ENCODE measurements around the gene SUCLA2. TPM values are rescaled to one million over a fixed set of nuclear protein-coding genes. Genes with fewer than 3 reads are reported as not detected.

Gene SUCLA2
- total RNA-seq, 2 experiments from 2014 or later: 48.2 to 50.7 TPM

DNA sequence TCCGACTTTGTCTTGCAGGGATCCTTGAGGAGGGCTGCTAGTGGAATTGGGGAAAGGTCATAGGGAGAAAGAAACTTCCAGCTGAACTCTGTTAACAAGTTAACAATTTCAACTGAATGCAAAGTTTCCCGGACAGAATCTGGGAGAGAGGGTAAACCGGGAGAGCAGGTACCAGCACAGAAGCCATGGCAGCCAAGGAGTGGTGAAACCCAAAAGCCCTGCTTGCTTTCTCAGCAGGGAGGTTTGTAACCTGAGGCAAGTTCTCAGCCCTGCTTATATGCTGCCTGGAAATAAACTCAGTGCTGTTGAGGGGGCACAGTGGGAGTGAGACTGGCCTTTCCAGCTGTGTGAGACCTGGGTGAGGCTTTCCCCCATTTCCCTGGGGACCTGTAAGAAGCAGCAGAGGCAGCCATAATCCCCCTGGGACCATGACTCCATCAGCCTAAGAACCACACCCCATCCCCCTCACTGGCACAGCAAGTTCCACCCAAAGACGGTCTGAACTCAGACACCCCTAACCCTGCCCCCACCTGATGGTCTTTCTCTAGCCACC, 84.0 kb downstream of the SUCLA2 start:
- CTCF ChIA-PET: no interaction called here
- POLR2A ChIA-PET: no interaction called here

DNA sequence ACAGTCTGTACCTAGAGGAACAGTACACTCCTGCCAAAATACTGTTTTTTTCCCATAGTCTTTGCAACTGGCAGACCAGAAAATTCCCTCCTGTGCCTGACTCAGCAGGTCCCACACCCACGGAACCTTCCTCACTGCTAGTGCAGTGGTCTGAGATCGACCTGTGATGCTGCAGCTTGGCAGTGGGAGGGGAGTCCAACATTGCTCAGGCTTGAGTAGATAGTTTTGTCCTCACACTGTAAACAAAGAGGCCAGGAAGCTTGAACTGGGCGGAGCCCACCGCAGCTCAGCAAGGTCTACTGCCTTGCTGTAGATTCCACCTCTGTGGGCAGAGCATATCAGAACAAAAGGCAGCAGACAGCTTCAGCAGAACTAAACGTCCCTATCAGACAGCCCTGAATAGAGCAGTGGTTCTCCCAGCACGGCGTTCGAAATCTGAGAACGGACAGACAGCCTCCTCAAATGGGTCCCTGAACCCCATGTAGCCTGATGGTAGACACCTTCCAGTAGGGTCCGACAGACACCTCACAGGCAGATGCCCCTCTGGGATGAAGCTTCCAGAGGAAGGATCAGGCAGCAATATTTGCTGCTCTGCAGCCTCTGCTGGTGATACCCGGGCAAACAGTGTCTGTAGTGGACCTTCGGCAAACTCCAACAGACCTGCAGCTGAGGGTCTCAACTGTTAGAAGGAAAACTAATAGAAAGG, 92.7 kb downstream of the SUCLA2 start:
- POLR2A ChIA-PET: no interaction called here
- CTCF ChIA-PET: no interaction called here

DNA sequence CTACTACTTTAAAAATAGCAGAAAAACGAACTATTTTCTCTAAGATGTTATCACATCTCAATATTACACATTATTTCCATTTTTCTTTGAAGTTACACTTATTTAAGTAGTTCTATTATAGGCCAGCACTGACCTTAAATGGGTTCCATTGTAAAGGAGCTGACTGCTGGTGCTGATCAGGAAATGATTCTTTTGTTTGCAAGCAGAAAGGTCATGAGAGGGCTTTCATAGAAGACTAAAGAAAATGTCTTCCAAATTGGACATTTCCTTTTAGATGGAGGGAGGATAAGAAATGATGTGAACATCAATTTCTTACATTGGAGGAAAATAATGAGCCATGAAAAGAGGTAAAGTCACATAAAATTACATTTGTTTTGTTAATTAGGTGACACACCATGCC, 96.2 kb downstream of the SUCLA2 start:
- CTCF ChIA-PET: no interaction called here
- POLR2A ChIA-PET: no interaction called here

GRCh38 chr13:47904241-47904640, 96.8 kb downstream of the SUCLA2 start:
- ChIA-PET CTCF (no interaction called here), POLR2A (no interaction called here)

DNA sequence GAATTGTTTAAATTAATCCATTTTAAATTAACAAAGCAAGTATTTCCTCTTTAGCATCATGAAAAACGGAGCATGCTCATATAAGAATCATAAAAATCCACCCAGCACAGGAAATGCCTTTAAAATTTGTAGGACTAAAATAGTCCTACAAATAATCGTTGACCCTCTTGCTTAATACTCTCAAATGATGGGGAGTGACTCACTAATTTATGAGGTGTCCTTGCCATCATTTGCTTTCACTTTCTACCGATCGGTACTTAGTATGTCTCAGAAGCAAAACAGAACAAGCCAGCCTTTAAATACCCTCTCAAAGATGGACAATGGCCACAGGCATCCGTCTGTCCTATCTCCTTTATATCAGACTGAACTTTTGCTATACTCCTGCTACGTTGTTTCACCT, 97.2 kb downstream of the SUCLA2 start:
- ChIA-PET POLR2A (no interaction called here), CTCF (no interaction called here)

- CTCF ChIA-PET: no interaction called here
- POLR2A ChIA-PET: no interaction called here
Observed at GRCh38 chr13:47901441-47901840, 99.6 kb downstream of the SUCLA2 start.

DNA sequence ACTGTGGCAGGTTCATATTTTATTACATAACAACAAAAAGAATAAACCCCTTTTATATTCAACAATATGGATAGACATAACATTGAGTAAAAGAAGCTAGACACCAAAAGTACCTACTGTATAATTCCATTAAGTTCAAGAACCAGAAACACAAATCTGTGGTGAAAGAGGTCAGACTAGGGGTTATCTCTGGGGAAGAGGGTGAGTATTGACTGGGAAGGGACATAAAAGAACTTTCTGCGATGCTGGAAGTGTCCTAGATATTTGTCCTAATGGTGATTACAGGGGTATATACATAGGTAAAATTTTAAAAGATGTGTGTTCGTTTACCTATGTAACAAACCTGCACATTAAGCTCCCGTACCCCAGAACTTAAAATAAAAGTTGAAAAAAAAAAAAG, 103.0 kb downstream of the SUCLA2 start:
- POLR2A ChIA-PET: no interaction called here
- CTCF ChIA-PET: no interaction called here

GRCh38 chr13:47897411-47898050, 103.5 kb downstream of the SUCLA2 start:
- CTCF ChIA-PET: no interaction called here
- POLR2A ChIA-PET: no interaction called here

DNA sequence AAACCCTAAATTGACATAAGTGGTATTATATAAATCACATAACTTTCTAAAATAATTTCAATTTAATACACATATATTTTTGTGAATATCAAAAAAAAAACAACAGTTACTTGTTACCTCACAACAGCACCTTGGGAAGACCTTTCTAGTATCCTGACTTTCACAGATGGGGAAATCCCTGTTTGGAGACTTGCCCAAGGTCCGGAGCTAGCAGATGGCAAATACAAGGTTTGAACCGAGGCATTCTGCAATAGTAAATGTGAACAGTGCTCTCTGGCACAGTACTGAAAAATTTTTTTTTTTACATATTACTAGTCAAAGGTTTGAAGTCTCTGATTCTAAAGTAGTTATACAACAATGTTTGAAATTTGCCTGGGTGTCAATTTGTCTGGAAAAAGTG, 104.5 kb downstream of the SUCLA2 start:
- ChIA-PET CTCF (interaction anchor here (0.5 kb wide), 1 partner anchor 1623 kb away, joined by 4 read pairs; no protein-coding TSS in a partner anchor), POLR2A (no interaction called here)

- POLR2A ChIA-PET: no interaction called here
- CTCF ChIA-PET: no interaction called here
Observed at GRCh38 chr13:47896111-47896510, 105.0 kb downstream of the SUCLA2 start.

DNA sequence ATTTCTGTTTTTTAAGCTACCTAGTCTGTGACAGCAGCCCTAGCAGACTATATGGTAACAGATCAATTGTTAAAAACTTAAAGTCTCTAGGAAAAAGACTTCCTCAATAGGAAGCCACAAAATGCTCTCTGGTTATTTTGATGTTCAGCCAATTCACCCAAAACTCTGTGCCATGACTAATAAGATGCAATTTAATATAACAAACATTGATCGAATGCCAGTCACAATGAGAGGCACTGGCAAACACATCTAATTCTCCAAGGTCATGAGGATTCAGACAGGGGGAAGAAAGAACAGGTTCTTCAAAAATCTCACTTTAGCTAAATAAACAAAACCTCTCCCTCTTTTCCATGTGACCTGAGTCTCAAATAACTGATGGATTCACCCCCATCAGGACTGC, 107.5 kb downstream of the SUCLA2 start:
- ChIA-PET POLR2A (no interaction called here), CTCF (no interaction called here)

Other genes with a start within 250 kb of the SUCLA2 start
- 10 to 100 TPM; 23.7 to 24.5 TPM for gene NUDT15, start 36.5 kb upstream of the SUCLA2 start, total RNA-seq
- 10 to 100 TPM; 55.4 to 58.7 TPM for gene MED4, start 93.8 kb upstream of the SUCLA2 start, total RNA-seq
- 10 to 100 TPM; 76.7 to 77.5 TPM for gene ITM2B, start 231.9 kb upstream of the SUCLA2 start, total RNA-seq

All from activated CD8-positive, alpha-beta memory T cell treated with anti-CD3 and anti-CD28 coated beads for 36 hours (primary cell).